Naive thymus-derived CD4-positive, alpha-beta T cell (primary cell): ENCODE measurements around the gene SLC6A3. TPM values are rescaled to one million over a fixed set of nuclear protein-coding genes. Genes with fewer than 3 reads are reported as not detected.
A peak's percentile ranks its signal among the peaks of the same experiment; 100 is the strongest.

ENCODE experiments used
- ATAC-seq: fragments of 150-1000 bp; cut with Tn5 transposase; 2 replicates; pipeline ENCODE4 v1.10.0; 2021; ENCODE audit warnings: mild to moderate bottlenecking, moderate library complexity
- CTCF ChIA-PET: fragments of 350-600 bp; sonication (Branson Sonifier 250); formaldehyde crosslinking; loops from one replicate; lab custom pipeline; 2021; ENCODE audit warnings: antibody characterized with exemption; lab: Charles Lee
- POLR2A ChIA-PET: fragments of 350-600 bp; sonication (Branson Sonifier 250); formaldehyde crosslinking; loops from one replicate; lab custom pipeline; 2021; ENCODE audit warnings: antibody characterized with exemption, inconsistent platforms; lab: Charles Lee
- DNase-seq, 9 donors: peaks; one replicate each; pipeline versions ENCODE4 v3.0.0 to v3.0.0-alpha.2; 2020 to 2022; ENCODE audit warnings: mixed read lengths in 1 of 9
- H3K27ac ChIP-seq: one replicate; pipeline ENCODE4 v1.7.0; 2013; ENCODE audit warnings: mild to moderate bottlenecking, low read depth, low read length, moderate library complexity
- H3K27me3 ChIP-seq, 2 donors: one replicate each; pipeline ENCODE4 v1.7.0; 2013; ENCODE audit warnings: low read length in 2 of 2, mild to moderate bottlenecking in 2 of 2, moderate library complexity in 2 of 2; ENCODE audit not compliant: control insufficient read depth in 2 of 2, insufficient read depth in 2 of 2
- H3K36me3 ChIP-seq, 3 experiments: 1 replicate in 2 of 3; 2 replicates in 1 of 3; pipeline ENCODE4 v1.7.0; 2013; ENCODE audit warnings: low read length in 3 of 3, mild to moderate bottlenecking in 3 of 3, moderate library complexity in 1 of 3; ENCODE audit not compliant: insufficient read depth in 3 of 3, control insufficient read depth in 2 of 3
- H3K4me1 ChIP-seq, 2 donors: one replicate each; pipeline ENCODE4 v1.7.0; 2013; ENCODE audit warnings: low read length in 2 of 2, mild to moderate bottlenecking in 2 of 2, moderate library complexity in 1 of 2; ENCODE audit not compliant: control insufficient read depth in 2 of 2, insufficient read depth in 2 of 2
- H3K4me3 ChIP-seq: 2 replicates; pipeline ENCODE4 v1.7.0; 2013; ENCODE audit warnings: mild to moderate bottlenecking, low read length
- H3K9me3 ChIP-seq, 3 experiments: 1 replicate in 2 of 3; 2 replicates in 1 of 3; pipeline ENCODE4 v1.7.0; 2013; ENCODE audit warnings: low read length in 3 of 3; ENCODE audit not compliant: control insufficient read depth in 2 of 3
- H3K27ac Mint-ChIP-seq, 9 donors: one replicate each; pipeline ENCODE4 v1.8.0; 2020 to 2022; ENCODE audit warnings: mixed read lengths in 9 of 9, mild to moderate bottlenecking in 8 of 9, moderate library complexity in 5 of 9, inconsistent platforms in 2 of 9
- H3K27me3 Mint-ChIP-seq, 5 donors: one replicate each; pipeline ENCODE4 v1.8.0; 2021 to 2022; ENCODE audit warnings: mixed read lengths in 5 of 5, mild to moderate bottlenecking in 1 of 5
- H3K36me3 Mint-ChIP-seq, 5 donors: one replicate each; pipeline ENCODE4 v1.8.0; 2020 to 2022; ENCODE audit warnings: mixed read lengths in 5 of 5, mild to moderate bottlenecking in 3 of 5, inconsistent platforms in 1 of 5
- H3K4me1 Mint-ChIP-seq, 7 donors: one replicate each; pipeline ENCODE4 v1.8.0; 2020 to 2022; ENCODE audit warnings: mixed read lengths in 7 of 7, mild to moderate bottlenecking in 3 of 7, inconsistent platforms in 1 of 7
- H3K4me3 Mint-ChIP-seq, 10 donors: one replicate each; pipeline ENCODE4 v1.8.0; 2020 to 2022; ENCODE audit warnings: mild to moderate bottlenecking in 10 of 10, mixed read lengths in 10 of 10, moderate library complexity in 6 of 10, inconsistent platforms in 2 of 10
- H3K9me3 Mint-ChIP-seq, 11 donors: one replicate each; pipeline ENCODE4 v1.8.0; 2020 to 2022; ENCODE audit warnings: mixed read lengths in 11 of 11, mild to moderate bottlenecking in 4 of 11, inconsistent platforms in 1 of 11, moderate library complexity in 1 of 11
- intact Hi-C, 2 donors: fragments of 100-400 bp; cut with micrococcal nuclease; formaldehyde crosslinking; loops; one replicate each; pipeline ENCODE4 v1.15.1; 2023
- polyA plus RNA-seq, 2 donors: library from polyadenylated mRNA; unstranded; fragments of 300-500 nt; fragmentation: Illumina TruSeq; gene quantifications; one replicate each; pipeline ENCODE4 v1.2.3, GENCODE V29; 2021
- total RNA-seq, 6 experiments: library from RNA in 5 of 6; stranded (reverse) in 5 of 6; gene quantifications; 1 replicate in 5 of 6; 2 replicates in 1 of 6; pipeline ENCODE4 v1.2.3 and lab custom pipeline; 2021 to 2026

SLC6A3 gene
- total and polyA plus RNA-seq, 7 experiments from 2014 or later, result 0.07 TPM; not detected in 6

DNA sequence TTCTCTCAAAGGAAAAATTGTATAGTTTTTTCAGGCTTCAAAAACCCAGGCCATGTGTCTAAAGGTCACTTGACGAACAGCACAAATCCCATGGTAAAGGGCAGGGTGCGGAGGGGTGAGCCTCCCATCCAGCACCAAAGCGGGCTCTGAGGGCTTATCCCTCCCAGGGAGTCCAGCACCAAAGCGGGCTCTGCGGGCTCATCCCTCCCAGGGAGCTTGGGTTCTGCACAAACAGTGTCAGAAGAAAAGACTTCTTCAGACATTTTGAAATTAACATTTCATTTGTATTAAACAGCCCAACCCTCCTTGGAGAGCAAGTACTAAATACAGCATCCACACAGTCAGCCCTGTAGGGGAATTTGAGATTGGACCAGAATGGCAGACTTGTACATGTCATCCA is 57.4 kb downstream of the SLC6A3 start:
- Histone ChIP-seq H3K36me3 (no peaks in the 10 kb centered on the region), H3K4me1 (peaks cover 12 to 22% of the 10 kb centered on the region in 2 donors), H3K4me3 (no peak overlapping the region), H3K9me3 (no peaks in the 10 kb centered on the region), H3K27ac (peak overlapping the region; percentile 98), H3K27me3 (no peaks in the 10 kb centered on the region)
- Mint-ChIP-seq H3K4me1 (peaks cover 11 to 34% (median 20%) of the 10 kb centered on the region in 7 donors), H3K27ac (peak overlapping the region in 8 of 9 donors; percentile 98 to 100 (median 99)), H3K4me3 (peak overlapping the region in 8 of 10 donors; percentile 2 to 100 (median 98)), H3K36me3 (no peaks in the 10 kb centered on the region), H3K9me3 (peaks cover 0 to 3% (median 0%) of the 10 kb centered on the region in 11 donors), H3K27me3 (peaks cover 0 to 17% (median 0%) of the 10 kb centered on the region in 5 donors)
- DNase-seq (no peak), ATAC-seq (no peak)
- POLR2A ChIA-PET, result interaction anchor here (0.5 to 3.6 kb wide), 4 partner anchors 8 to 256 kb away, joined by 5 to 40 read pairs (median 20); partner anchors contain the start of gene CLPTM1L
- intact Hi-C loops, result loop anchor here (2.0 to 10.0 kb wide), 11 partner anchors 89 to 916 kb away; partner anchors contain the start of genes CEP72 (in 2 of the 2), LPCAT1 (in 2 of the 2), NDUFS6 (in 2 of the 2) and SLC12A7 (in 1 of the 2)
- CTCF ChIA-PET, result no interaction called here

DNA sequence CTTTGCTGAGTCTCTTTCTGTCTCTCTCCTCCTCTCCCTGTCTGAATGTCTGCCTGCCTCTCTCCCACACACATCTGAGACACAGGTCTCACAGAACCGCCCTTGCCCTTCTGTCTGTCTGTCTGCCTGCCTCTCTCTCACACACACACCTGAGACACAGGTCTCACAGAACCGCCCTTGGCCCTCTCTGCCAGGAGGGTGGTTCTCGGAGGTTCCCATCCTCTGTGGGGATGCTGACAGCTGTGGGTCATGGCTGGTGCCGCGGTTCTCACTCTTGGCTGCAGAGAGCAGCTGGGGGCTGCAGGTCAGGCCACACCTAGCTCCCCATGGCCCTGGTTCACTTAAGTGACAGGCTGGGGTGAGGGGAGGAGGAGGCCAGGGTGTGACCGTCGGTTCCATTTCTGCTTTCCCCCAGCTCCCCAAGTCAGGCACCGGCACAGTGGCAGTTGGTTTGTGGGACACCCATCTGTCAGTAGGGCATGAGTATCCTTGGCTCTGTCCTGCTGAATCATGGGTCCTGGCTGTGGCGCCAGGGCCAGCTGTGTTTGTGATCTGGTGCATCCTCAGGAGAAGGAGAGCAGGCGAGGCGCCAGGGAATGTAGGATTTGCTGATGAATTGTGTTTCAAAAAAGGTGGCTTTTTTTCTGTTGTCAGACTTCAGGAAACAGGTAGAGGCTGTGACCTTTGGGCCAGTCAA is 58.0 kb downstream of the SLC6A3 start:
- intact Hi-C loops, result loop anchor here (2.0 to 10.0 kb wide), 11 partner anchors 90 to 915 kb away; partner anchors contain the start of genes CEP72 (in 2 of the 2), LPCAT1 (in 2 of the 2), NDUFS6 (in 2 of the 2) and SLC12A7 (in 1 of the 2)
- DNase-seq, result peak in 2 of 9 donors; percentile 8 to 13
- peaks cover 12 to 22% of the 10 kb centered on the region in 2 donors for H3K4me1 ChIP-seq
- H3K4me3 ChIP-seq, result peak overlapping the region; percentile 94
- H3K27me3 ChIP-seq, result no peaks in the 10 kb centered on the region
- H3K27ac ChIP-seq, result peak overlapping the region; percentile 98
- no peaks in the 10 kb centered on the region for H3K36me3 ChIP-seq
- ATAC-seq, result no peak
- CTCF ChIA-PET, result no interaction called here
- H3K9me3 ChIP-seq, result no peaks in the 10 kb centered on the region
- H3K4me1 Mint-ChIP-seq, result peaks cover 11 to 34% (median 20%) of the 10 kb centered on the region in 7 donors
- peak overlapping the region; percentile 90 to 100 (median 98) for H3K4me3 Mint-ChIP-seq
- H3K27ac Mint-ChIP-seq, result peak overlapping the region; percentile 98 to 100 (median 99)
- H3K36me3 Mint-ChIP-seq, result no peaks in the 10 kb centered on the region
- POLR2A ChIA-PET, result interaction anchor here (0.5 to 3.6 kb wide), 13 partner anchors 9 to 923 kb away, joined by 3 to 40 read pairs (median 6); partner anchors contain the start of gene CLPTM1L
- peaks cover 0 to 17% (median 0%) of the 10 kb centered on the region in 5 donors for H3K27me3 Mint-ChIP-seq
- peaks cover 0 to 3% (median 0%) of the 10 kb centered on the region in 11 donors for H3K9me3 Mint-ChIP-seq

DNA sequence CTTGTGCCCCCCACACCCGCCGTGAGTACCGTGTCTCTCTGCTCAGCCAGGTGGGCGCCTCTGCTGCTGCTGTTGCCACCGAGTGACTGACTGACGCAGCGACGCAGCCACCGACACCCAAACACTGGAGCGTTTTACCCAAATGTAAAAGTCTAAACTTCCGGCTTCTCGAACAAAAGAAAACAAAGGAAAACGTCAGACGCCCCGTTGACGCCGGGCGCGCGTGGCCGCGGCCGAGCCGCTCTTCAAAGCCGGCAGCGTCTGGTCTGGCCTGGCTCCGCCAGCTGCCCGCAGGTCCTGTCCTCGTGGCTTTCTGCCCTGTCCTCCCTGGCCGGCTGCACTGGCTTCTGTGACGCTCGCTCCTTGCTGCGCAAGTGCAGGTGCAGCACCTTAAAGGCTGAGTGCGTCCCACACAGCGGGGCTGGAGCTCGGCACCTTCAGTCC is 58.9 kb downstream of the SLC6A3 start:
- H3K27me3 ChIP-seq, result no peaks in the 10 kb centered on the region
- Mint-ChIP-seq H3K4me1 (peaks cover 16 to 37% (median 20%) of the 10 kb centered on the region in 7 donors), H3K27ac (peak overlapping the region; percentile 98 to 100 (median 99)), H3K4me3 (peak overlapping the region; percentile 90 to 100 (median 98)), H3K9me3 (peaks cover 0 to 3% (median 0%) of the 10 kb centered on the region in 11 donors), H3K36me3 (no peaks in the 10 kb centered on the region), H3K27me3 (peaks cover 0 to 17% (median 0%) of the 10 kb centered on the region in 5 donors)
- no peaks in the 10 kb centered on the region for H3K36me3 ChIP-seq
- peaks cover 12 to 22% of the 10 kb centered on the region in 2 donors for H3K4me1 ChIP-seq
- peak; percentile 86 for ATAC-seq
- intact Hi-C loops, result loop anchor here (1.0 to 10.0 kb wide), 17 partner anchors 23 to 914 kb away; partner anchors contain the start of genes CEP72 (in 2 of the 2), CLPTM1L (in 2 of the 2), LPCAT1 (in 2 of the 2) and NDUFS6 (in 2 of the 2)
- H3K27ac ChIP-seq, result peak overlapping the region; percentile 98
- peak overlapping the region; percentile 94 for H3K4me3 ChIP-seq
- POLR2A ChIA-PET, result interaction anchor here (0.8 to 3.6 kb wide), 20 partner anchors 8 to 922 kb away, joined by 3 to 40 read pairs (median 6); partner anchors contain the start of gene CLPTM1L
- H3K9me3 ChIP-seq, result no peaks in the 10 kb centered on the region
- CTCF ChIA-PET, result no interaction called here
- DNase-seq, result peak in 8 of 9 donors; percentile 57 to 90 (median 87)

DNA sequence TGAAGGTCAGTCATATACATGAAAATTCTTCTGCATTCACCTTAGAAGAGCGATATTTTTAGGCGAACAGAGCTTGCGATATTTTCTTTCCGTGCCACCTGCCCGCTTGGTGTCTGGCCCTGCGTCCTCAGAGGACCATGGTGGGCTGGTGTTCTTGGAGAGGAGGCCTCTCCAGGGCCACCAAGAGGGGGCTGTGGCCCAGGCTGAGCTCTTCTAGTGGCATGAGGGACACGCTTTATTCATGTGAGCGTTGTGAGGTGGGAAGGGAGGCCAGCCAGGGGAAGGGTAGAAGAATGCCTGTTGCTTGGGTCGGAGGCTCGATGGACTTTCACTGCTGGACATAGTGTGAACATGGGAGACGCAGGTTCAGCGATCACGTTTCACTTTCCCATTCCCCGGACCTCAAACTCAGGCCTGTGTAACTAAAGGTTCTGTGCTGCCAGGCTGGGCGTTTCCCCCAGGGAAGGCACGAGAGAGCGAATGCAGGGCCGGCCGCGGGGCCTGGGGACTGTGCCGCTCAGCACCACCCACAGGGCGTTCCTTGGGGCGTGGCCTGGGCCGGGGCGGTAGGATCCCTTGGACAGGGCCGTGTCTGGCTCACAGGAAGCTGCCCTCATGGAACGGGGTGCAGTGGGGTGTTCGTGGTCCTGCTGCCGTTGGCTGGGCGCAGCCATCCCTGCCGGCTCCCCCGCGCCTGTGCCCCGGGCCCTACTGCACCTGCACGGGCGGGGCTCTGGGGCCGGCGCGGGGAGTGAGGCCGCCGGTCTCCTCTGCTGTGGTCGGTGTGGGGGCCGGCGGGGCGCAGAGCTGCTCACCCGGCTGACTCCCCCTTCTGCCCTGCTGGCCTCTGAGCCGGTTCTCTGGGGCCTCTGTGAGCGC is 59.6 kb downstream of the SLC6A3 start:
- peaks cover 17 to 44% (median 26%) of the 10 kb centered on the region in 7 donors for H3K4me1 Mint-ChIP-seq
- H3K36me3 Mint-ChIP-seq, result no peaks in the 10 kb centered on the region
- no peaks in the 10 kb centered on the region for H3K9me3 ChIP-seq
- peak overlapping the region; percentile 98 for H3K27ac ChIP-seq
- peak overlapping the region; percentile 94 for H3K4me3 ChIP-seq
- DNase-seq (peak; percentile 67 to 89 (median 78)), ATAC-seq (peak; percentile 91)
- peaks cover 13 to 24% of the 10 kb centered on the region in 2 donors for H3K4me1 ChIP-seq
- CTCF ChIA-PET, result no interaction called here
- H3K4me3 Mint-ChIP-seq, result peak overlapping the region; percentile 90 to 100 (median 98)
- POLR2A ChIA-PET, result interaction anchor here (0.7 to 3.6 kb wide), 22 partner anchors 7 to 921 kb away, joined by 3 to 40 read pairs (median 5); partner anchors contain the start of gene CLPTM1L
- intact Hi-C loops, result loop anchor here (1.0 to 10.0 kb wide), 17 partner anchors 24 to 913 kb away; partner anchors contain the start of genes CEP72 (in 2 of the 2), CLPTM1L (in 2 of the 2), LPCAT1 (in 2 of the 2) and NDUFS6 (in 2 of the 2)
- no peaks in the 10 kb centered on the region for H3K27me3 ChIP-seq
- H3K27ac Mint-ChIP-seq, result peak overlapping the region; percentile 98 to 100 (median 99)
- no peaks in the 10 kb centered on the region for H3K36me3 ChIP-seq
- peaks cover 0 to 17% (median 0%) of the 10 kb centered on the region in 5 donors for H3K27me3 Mint-ChIP-seq
- peaks cover 0 to 3% (median 0%) of the 10 kb centered on the region in 11 donors for H3K9me3 Mint-ChIP-seq

DNA sequence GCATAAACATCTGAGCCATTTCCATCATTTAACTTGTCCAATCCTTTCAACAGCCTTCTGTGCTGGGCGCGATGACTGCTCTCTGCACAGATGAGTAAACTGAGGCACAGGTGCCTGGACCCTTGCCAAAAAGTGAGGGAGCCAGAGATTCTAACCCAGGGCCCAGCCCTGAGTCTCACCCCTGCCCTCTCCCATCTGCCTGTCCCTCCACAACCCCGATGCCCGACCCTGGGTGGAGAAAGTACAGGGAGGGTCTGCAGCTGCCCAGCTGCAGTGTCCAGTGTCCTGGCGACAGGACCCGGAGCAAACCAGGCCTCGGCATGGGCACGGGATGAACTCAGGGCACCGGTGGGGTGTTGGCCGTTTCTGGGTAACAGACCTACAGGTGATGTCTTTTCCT is 60.7 kb downstream of the SLC6A3 start:
- H3K36me3 Mint-ChIP-seq, result no peaks in the 10 kb centered on the region

More for the DNA sequence above, 60.7 kb downstream of the SLC6A3 start:
- H3K27ac Mint-ChIP-seq, result peak overlapping the region in 6 of 9 donors; percentile 49 to 100 (median 98)
- ATAC-seq, result no peak
- H3K4me3 Mint-ChIP-seq, result peak overlapping the region in 3 of 10 donors; percentile 90 to 98 (median 98)
- CTCF ChIA-PET, result no interaction called here
- peaks cover 0 to 17% (median 0%) of the 10 kb centered on the region in 5 donors for H3K27me3 Mint-ChIP-seq
- peaks cover 0 to 3% (median 0%) of the 10 kb centered on the region in 11 donors for H3K9me3 Mint-ChIP-seq
- Histone ChIP-seq H3K9me3 (no peaks in the 10 kb centered on the region), H3K36me3 (no peaks in the 10 kb centered on the region), H3K4me1 (peaks cover 16 to 31% of the 10 kb centered on the region in 2 donors), H3K27ac (no peak overlapping the region), H3K27me3 (no peaks in the 10 kb centered on the region), H3K4me3 (no peak overlapping the region)
- peaks cover 17 to 44% (median 34%) of the 10 kb centered on the region in 7 donors for H3K4me1 Mint-ChIP-seq
- no peak for DNase-seq
- POLR2A ChIA-PET, result interaction anchor here (1.9 to 3.6 kb wide), 6 partner anchors 40 to 152 kb away, joined by 5 to 40 read pairs (median 9); partner anchors contain the start of gene CLPTM1L
- intact Hi-C loops, result loop anchor here (10.0 kb wide), 2 partner anchors 220 to 770 kb away; partner anchors contain the start of gene CEP72 (in 1 of the 2)
